Ecto neural progenitor cell (in vitro differentiated cells): ENCODE measurements around the gene OPCML.

Experiments used
- DNase-seq: peaks from one replicate; pipeline ENCODE4 v3.0.0-alpha.2; 2018; ENCODE audit warnings: low spot score

Gene OPCML

DNA sequence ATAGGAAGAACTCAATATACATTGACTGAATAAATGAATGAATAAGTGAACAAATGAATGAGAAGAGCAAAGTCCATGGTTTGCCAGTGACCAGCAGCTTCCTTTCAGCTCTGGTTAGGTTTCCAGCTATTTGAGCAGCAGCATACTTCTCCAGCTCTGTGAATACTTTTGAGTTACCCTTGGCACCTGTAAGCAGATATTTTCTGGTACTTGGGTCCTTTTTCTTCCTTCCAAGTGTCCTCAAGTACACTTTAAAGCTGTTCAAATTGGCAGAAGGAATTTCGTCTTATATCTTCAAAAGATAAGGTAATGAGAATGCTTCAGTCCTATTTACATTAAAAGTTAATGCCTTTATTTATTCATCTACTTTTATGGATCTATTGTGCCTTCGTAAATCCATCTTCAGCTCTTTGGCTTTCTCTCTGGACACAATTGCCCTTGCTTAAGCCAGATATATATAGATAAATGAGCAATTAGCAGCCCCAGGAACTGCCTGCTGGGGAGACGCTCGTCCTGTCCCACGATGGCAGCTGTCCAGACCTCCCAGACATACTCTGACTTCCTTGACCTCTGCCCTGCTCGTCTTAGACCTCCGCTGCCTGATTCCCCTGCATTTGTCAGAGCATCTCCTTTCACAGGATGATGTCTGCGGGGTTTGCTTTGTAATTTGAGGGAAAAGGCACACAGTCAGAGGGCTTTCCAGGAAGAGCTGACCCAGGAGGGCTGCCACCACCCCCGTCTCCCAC lies 926.3 kb downstream of the OPCML start:
- no peak for DNase-seq

GRCh38 chr11:132604431-132604830 lies 927.9 kb downstream of the OPCML start:
- DNase-seq = no peak

GRCh38 chr11:132601875-132602274 lies 930.4 kb downstream of the OPCML start:
- DNase-seq = no peak

DNA sequence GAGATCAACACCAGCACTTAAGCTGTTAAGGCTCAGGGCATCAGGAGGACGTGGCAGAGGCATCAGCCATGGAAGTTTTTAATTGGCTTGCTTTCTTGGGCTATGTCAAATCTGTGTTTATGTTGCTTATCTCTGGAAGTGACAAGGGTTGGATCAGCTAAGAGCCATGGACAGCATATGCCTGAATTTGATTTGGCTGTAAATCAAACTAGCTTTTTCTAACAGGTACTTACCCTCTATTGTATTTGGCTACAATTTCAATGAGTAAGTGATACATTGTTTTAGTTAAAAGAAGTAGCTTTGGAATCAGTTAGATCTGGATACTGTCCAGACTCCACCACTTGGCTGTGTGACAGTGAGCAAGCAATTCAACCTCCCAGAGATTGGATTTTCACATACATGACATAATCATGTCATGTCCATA lies 936.6 kb downstream of the OPCML start:
- no peak for DNase-seq

GRCh38 chr11:132595246-132595645 lies 937.1 kb downstream of the OPCML start:
- DNase-seq = no peak

DNA sequence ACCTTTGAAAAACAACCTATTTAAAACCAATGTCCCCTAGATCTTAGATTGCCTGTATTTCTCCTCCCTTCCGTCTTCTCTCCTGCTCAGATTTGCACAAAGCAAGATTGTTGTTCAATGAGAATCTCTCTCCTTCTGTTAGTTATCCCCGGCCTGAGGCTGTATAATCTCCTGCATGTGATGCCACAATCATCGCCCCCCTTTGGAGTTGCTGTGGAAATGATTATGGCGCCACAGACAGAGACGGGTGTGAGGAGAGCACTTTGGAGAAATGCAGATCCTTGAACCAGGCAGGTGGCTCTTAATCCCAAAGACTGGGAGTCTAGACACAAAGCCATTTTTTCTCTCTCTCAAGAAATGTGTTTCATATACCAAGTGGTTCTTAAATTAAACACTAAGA lies 941.3 kb downstream of the OPCML start:
- no peak for DNase-seq

GRCh38 chr11:132590554-132590953 lies 941.7 kb downstream of the OPCML start:
- no peak for DNase-seq

DNA sequence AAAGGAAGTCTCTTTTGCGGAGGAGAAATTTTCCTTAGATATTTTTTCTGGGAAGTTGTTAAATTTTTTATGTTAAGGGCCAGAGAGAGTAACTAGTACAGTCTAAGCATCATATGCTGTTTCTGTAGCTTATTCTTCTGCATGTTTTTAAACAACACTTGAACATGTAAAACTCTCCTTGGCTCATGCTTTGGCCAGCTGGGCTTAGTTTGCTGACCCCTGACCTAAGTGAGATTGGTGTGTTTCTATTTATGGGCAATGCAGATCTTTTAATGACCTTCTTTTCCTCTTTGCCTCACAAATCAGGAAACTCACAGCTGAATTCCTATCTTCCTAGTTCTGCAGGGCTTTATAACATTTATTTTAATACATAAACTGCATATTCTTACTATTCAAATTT lies 942.5 kb downstream of the OPCML start:
- DNase-seq = no peak

GRCh38 chr11:132588366-132588765 lies 943.9 kb downstream of the OPCML start:
- no peak for DNase-seq

GRCh38 chr11:132587716-132588115 lies 944.6 kb downstream of the OPCML start:
- DNase-seq = no peak

GRCh38 chr11:132586801-132587200 lies 945.5 kb downstream of the OPCML start:
- DNase-seq = no peak

DNA sequence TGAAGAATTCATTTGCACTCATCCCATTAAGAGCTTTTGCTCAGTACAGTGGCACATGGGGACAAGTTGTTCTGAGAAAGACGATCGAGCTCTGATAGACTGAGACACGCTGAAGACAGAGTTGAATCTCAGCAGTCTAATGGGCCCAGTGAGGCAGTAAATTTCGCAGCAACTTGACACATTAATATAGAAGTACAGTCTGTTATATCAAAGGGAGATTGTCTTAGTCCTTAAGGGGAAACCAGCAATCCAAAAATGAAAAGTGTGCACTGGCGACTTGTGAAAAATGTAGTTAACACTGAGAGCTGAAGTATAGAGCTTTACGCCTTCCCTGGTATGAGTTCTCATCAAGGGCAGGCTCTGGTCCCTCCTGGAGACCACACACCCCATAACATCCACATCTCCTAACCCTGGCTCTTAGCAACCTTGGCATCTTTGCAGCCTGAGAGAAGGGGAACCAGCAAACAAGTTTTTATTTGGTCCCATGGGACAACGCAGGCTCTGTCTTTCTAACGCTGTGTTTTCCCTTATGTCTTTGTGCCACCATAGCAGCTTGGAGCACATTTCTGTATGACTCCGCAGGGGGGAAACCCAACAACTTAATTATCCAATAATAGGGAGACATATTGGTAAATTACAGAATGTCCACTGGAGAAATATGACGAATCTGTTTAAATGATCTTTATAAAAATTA lies 952.5 kb downstream of the OPCML start:
- DNase-seq = no peak

DNA sequence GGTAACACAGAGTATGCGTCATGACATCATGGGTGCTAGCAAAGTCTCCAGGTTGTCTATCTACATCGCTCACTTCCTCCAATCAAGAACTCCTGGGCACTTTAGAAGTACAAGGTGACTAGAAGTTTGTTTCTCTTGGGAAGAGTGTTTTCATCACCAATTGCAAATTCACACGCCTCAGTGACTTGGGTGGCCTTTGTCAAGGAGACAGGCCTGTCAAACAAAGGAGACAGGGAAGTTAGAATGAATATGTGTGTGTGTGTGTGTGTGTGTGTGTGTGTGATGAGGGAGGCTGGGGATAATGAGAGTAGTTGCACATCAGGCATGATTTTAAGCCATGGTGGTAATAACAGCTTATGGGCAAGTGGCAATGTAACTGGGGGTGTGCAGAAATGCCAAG lies 953.2 kb downstream of the OPCML start:
- no peak for DNase-seq

DNA sequence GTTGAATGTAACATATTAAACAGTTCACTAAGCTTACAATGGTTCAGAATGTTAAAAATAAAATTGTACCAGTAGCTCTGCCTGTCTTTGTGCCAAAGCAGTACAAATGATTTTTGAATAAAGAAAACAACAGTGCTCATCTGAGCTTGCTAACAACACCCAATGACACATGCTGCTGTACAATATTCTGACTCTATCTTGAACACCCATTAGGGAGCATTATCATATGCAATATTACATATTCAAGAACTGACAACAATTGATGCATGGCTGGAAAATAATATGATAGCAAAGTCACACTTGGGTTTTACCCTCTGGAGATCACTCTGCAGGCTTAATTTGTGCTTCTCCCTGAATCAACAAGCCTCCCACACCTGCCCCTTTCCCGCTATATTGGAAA lies 953.7 kb downstream of the OPCML start:
- no peak for DNase-seq

DNA sequence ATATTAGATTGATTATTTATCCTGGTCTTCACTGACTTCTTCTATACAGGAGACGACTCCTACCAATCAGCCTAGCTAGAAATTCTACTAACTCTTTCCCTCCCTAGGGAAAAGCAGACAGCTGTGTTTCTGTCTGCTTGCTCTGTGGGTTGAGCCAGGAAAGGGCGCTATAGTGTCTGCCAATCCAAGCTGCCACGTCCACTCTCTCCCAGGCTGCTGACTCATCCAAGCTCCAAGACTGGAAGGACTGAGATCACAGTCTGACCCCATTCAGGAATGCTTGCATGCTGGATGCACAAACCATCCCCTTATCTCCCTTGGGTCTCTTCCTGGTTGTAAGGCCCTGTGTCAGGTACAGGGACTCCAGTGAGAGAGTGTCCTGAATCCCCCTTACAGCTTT lies 955.6 kb downstream of the OPCML start:
- DNase-seq = no peak

DNA sequence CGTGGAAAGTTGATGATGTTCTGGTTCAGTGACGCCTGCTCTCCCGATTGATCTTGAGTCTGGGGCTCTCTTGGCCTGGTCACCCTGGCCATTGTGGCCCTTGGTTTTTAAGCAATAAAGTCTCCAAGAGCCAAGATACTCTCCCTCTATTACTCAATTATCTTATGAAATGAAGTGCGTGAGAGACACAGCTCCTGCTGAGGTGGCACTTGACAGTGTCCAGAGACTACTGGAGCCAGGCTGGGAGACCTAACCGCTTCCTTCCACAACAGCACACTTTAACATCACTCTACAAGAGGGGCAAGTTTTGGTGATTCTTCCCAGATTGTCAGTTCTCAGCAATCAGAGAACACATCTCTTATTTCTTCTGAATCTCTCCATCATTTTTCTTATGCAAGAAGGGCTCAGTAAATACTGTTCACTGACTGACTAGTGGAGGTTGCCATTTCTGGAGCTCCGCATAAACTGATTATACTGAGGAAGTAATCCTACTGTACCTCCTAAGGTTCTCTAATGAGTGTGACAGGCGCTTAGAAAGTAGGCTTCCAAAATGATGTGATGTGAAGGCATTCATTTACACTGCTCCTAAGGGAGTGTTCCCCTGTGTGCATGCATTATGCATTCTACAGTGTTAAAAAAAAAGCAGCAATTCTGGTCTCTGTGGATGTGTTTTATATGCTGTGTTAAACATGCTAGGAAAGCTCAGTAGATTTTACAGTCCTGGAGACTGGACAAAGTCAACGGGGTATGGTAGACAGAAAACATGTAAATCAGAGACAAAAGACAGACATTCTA lies 968.0 kb downstream of the OPCML start:
- DNase-seq = no peak

GRCh38 chr11:132563050-132563449 lies 969.3 kb downstream of the OPCML start:
- DNase-seq = no peak

GRCh38 chr11:132561937-132562336 lies 970.4 kb downstream of the OPCML start:
- DNase-seq = no peak

GRCh38 chr11:132559331-132560036 lies 972.8 kb downstream of the OPCML start:
- DNase-seq = no peak

DNA sequence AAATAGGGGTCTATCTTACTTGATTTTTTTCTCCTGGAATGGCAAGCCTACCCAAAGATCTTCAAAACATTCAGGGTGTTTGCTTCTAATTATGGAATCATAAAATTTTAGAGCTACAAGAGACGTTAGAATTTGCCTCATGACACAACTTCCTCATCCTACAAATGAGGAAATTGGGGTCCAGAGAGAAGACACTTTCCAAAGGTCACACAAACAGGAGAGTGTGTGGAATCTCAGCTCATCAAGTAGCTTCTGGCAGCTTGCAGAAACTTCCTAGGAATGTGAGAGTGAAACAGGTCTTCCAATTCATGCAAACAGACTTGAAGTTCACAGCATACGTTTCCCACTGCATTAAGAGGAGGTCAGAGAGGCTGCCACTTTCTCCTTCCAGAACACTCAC lies 976.0 kb downstream of the OPCML start:
- DNase-seq = no peak

DNA sequence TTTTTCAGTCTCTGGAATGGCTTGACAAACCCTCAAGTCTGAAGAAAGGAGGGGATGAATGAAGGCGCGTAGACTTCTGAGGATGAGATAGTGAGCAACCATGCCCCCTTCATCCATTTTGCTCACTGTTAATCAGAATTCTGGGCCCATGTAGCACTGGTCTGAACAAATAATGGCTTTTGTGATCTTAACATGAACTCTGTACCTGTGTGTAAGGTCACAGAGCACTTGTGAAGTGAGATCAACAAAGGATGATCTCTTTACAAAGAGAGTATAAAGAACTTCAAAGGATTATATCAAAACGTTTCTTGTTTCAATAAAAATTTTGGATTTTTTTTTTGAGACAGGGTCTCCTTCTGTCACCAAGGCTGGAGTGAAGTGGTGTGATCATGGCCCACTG lies 976.7 kb downstream of the OPCML start:
- DNase-seq = no peak

DNA sequence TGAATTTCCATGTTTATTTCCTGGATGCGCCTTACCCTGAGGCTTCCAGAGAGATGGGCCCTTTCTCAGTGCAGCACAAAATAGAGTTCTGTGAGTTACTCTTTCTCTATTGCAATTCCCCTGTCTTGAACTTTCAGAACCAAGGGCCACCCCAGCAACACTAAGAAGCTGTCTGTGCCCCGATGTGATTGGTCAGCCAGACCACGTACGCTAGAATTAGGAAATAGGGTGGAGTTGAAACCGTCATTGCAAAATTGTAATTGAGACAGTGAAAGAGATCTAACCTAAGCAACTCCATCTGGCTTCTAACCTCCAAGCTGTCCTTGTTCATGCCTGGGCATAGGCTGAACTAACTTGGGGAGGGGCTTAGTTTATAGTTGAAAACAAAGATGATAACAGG lies 981.3 kb downstream of the OPCML start:
- no peak for DNase-seq
